IPS DF 6.9 (cell line): ENCODE data around the gene USF3.

Experiments used
- DNase-seq: peaks from one replicate; pipeline ENCODE4 v3.0.0-alpha.2; 2013; ENCODE audit warnings: low read depth, low spot score
- H3K27ac ChIP-seq: one replicate; pipeline ENCODE4 v1.5.1; 2013; ENCODE audit warnings: low read length, control low read depth
- H3K27me3 ChIP-seq: 2 replicates; pipeline ENCODE4 v1.6.1; 2013; ENCODE audit warnings: mild to moderate bottlenecking, low read length; ENCODE audit not compliant: control insufficient read depth, insufficient read depth
- H3K36me3 ChIP-seq: 2 replicates; pipeline ENCODE4 v1.6.1; 2013; ENCODE audit warnings: low read length; ENCODE audit not compliant: control insufficient read depth, insufficient read depth
- H3K4me1 ChIP-seq: 2 replicates; pipeline ENCODE4 v1.6.1; 2013; ENCODE audit warnings: low read length; ENCODE audit not compliant: control insufficient read depth, insufficient read depth
- H3K4me3 ChIP-seq: 2 replicates; pipeline ENCODE4 v1.5.1; 2013; ENCODE audit warnings: mild to moderate bottlenecking, low read length
- H3K9me3 ChIP-seq: 2 replicates; pipeline ENCODE4 v1.6.1; 2013; ENCODE audit warnings: low read length, inconsistent platforms; ENCODE audit not compliant: control insufficient read depth, insufficient read depth
- WGBS: extraction: QIAGEN DNeasy Blood & Tissue Kit; methylation state at CpG from one replicate; pipeline ENCODE4 v1.1.7; 2013; ENCODE audit warnings: mixed read lengths, missing lambda C conversion rate; ENCODE audit not compliant: insufficient read length, insufficient coverage; 5-methylcytosine and 5-hydroxymethylcytosine counted together

Gene USF3

GRCh38 chr3:113673593-113673992 lies 22.8 kb downstream of the USF3 start:
- no CpG with 5 or more reads among the region's 4 CpGs for WGBS

GRCh38 chr3:113668015-113668414 lies 28.4 kb downstream of the USF3 start:
- no peaks in the 10 kb centered on the region for H3K9me3 ChIP-seq
- H3K27me3 ChIP-seq, result no peaks in the 10 kb centered on the region
- no CpG with 5 or more reads among the region's 4 CpGs for WGBS
- no peak overlapping the region for H3K4me3 ChIP-seq
- no peaks in the 10 kb centered on the region for H3K36me3 ChIP-seq
- no peaks in the 10 kb centered on the region for H3K4me1 ChIP-seq
- H3K27ac ChIP-seq, result no peak overlapping the region
- DNase-seq, result no peak

More at GRCh38 chr3:113673593-113673992, 22.8 kb downstream of the USF3 start:
- H3K27me3 ChIP-seq, result no peaks in the 10 kb centered on the region
- no peak overlapping the region for H3K27ac ChIP-seq
- no peaks in the 10 kb centered on the region for H3K9me3 ChIP-seq
- H3K4me3 ChIP-seq, result no peak overlapping the region
- DNase-seq, result no peak
- H3K4me1 ChIP-seq, result no peaks in the 10 kb centered on the region
- no peaks in the 10 kb centered on the region for H3K36me3 ChIP-seq

- Histone ChIP-seq H3K27ac (no peak overlapping the region), H3K4me3 (no peak overlapping the region), H3K27me3 (no peaks in the 10 kb centered on the region), H3K9me3 (no peaks in the 10 kb centered on the region), H3K4me1 (no peaks in the 10 kb centered on the region), H3K36me3 (no peaks in the 10 kb centered on the region)
- DNase-seq, result no peak
These were observed 31.8 kb downstream of the USF3 start for GRCh38 chr3:113664523-113665094.

GRCh38 chr3:113663761-113664160 lies 32.7 kb downstream of the USF3 start:
- H3K4me1 ChIP-seq, result no peaks in the 10 kb centered on the region
- H3K9me3 ChIP-seq, result no peaks in the 10 kb centered on the region
- no peak overlapping the region for H3K27ac ChIP-seq
- H3K27me3 ChIP-seq, result no peaks in the 10 kb centered on the region
- H3K4me3 ChIP-seq, result no peak overlapping the region
- DNase-seq, result no peak
- WGBS, result no CpG with 5 or more reads among the region's 1 CpG
- no peaks in the 10 kb centered on the region for H3K36me3 ChIP-seq

- Histone ChIP-seq H3K27ac (no peak overlapping the region), H3K27me3 (no peaks in the 10 kb centered on the region), H3K9me3 (no peaks in the 10 kb centered on the region), H3K36me3 (no peaks in the 10 kb centered on the region), H3K4me1 (no peaks in the 10 kb centered on the region), H3K4me3 (no peak overlapping the region)
- no CpG with 5 or more reads among the region's 3 CpGs for WGBS
- DNase-seq, result no peak
These were observed 33.1 kb downstream of the USF3 start for GRCh38 chr3:113663324-113663750.

GRCh38 chr3:113662824-113663223 lies 33.6 kb downstream of the USF3 start:
- no peak overlapping the region for H3K27ac ChIP-seq
- DNase-seq, result no peak
- no CpG with 5 or more reads among the region's 1 CpG for WGBS

GRCh38 chr3:113660896-113661295 lies 35.5 kb downstream of the USF3 start:
- Histone ChIP-seq H3K4me3 (no peak overlapping the region), H3K9me3 (no peaks in the 10 kb centered on the region), H3K4me1 (no peaks in the 10 kb centered on the region), H3K27ac (no peak overlapping the region), H3K27me3 (no peaks in the 10 kb centered on the region), H3K36me3 (no peaks in the 10 kb centered on the region)
- WGBS, result no CpG with 5 or more reads among the region's 4 CpGs
- no peak for DNase-seq

More at GRCh38 chr3:113662824-113663223, 33.6 kb downstream of the USF3 start:
- Histone ChIP-seq H3K36me3 (no peaks in the 10 kb centered on the region), H3K9me3 (no peaks in the 10 kb centered on the region), H3K4me3 (no peak overlapping the region), H3K27me3 (no peaks in the 10 kb centered on the region), H3K4me1 (no peaks in the 10 kb centered on the region)

- no peak for DNase-seq
- Histone ChIP-seq H3K9me3 (no peaks in the 10 kb centered on the region), H3K4me3 (no peak overlapping the region), H3K27ac (no peak overlapping the region), H3K4me1 (no peaks in the 10 kb centered on the region), H3K36me3 (no peaks in the 10 kb centered on the region), H3K27me3 (no peaks in the 10 kb centered on the region)
- WGBS, result no CpG with 5 or more reads among the region's 2 CpGs
These were observed 36.0 kb downstream of the USF3 start for GRCh38 chr3:113660458-113660857.

GRCh38 chr3:113659996-113660395 lies 36.4 kb downstream of the USF3 start:
- no peak overlapping the region for H3K4me3 ChIP-seq
- H3K27ac ChIP-seq, result no peak overlapping the region
- no peak for DNase-seq
- H3K27me3 ChIP-seq, result no peaks in the 10 kb centered on the region
- WGBS, result no CpG with 5 or more reads among the region's 1 CpG
- no peaks in the 10 kb centered on the region for H3K9me3 ChIP-seq
- no peaks in the 10 kb centered on the region for H3K4me1 ChIP-seq
- H3K36me3 ChIP-seq, result no peaks in the 10 kb centered on the region

- no CpG with 5 or more reads among the region's 1 CpG for WGBS
- Histone ChIP-seq H3K36me3 (no peaks in the 10 kb centered on the region), H3K9me3 (no peaks in the 10 kb centered on the region), H3K4me1 (no peaks in the 10 kb centered on the region), H3K27me3 (no peaks in the 10 kb centered on the region), H3K4me3 (no peak overlapping the region), H3K27ac (no peak overlapping the region)
- DNase-seq, result no peak
These were observed 37.3 kb downstream of the USF3 start for GRCh38 chr3:113659101-113659541.

GRCh38 chr3:113658107-113658506 lies 38.3 kb downstream of the USF3 start:
- no peaks in the 10 kb centered on the region for H3K27me3 ChIP-seq
- H3K36me3 ChIP-seq, result no peaks in the 10 kb centered on the region
- no peaks in the 10 kb centered on the region for H3K4me1 ChIP-seq
- H3K9me3 ChIP-seq, result no peaks in the 10 kb centered on the region
- no peak overlapping the region for H3K4me3 ChIP-seq
- H3K27ac ChIP-seq, result no peak overlapping the region
- WGBS, result no CpG with 5 or more reads among the region's 3 CpGs
- no peak for DNase-seq
